ENCODE results near the gene PTPRN2.

Gene PTPRN2

GRCh38 chr7:158489462-158490155 is 98.0 kb downstream of the PTPRN2 start:
- DNase-seq (ENCODE audit: low read depth, low spot score) = no peak

GRCh38 chr7:158488181-158488971 is 99.2 kb downstream of the PTPRN2 start:
- DNase-seq (ENCODE audit: low read depth, low spot score) = no peak

GRCh38 chr7:158487631-158488151 is 99.9 kb downstream of the PTPRN2 start:
- DNase-seq (ENCODE audit: low read depth, low spot score) = no peak

- no peak for DNase-seq (ENCODE audit: low read depth, low spot score)
These were observed 100.7 kb downstream of the PTPRN2 start for GRCh38 chr7:158486919-158487318.

- no peak for DNase-seq (ENCODE audit: low read depth, low spot score)
These were observed 102.7 kb downstream of the PTPRN2 start for GRCh38 chr7:158484801-158485531.

- no peak for DNase-seq (ENCODE audit: low read depth, low spot score)
These were observed 105.1 kb downstream of the PTPRN2 start for GRCh38 chr7:158482480-158482879.

GRCh38 chr7:158479664-158480025 is 108.0 kb downstream of the PTPRN2 start:
- DNase-seq (ENCODE audit: low read depth, low spot score) = no peak

- DNase-seq (ENCODE audit: low read depth, low spot score) = no peak
These were observed 108.5 kb downstream of the PTPRN2 start for GRCh38 chr7:158479021-158479663.

- DNase-seq (ENCODE audit: low read depth, low spot score) = no peak
These were observed 109.8 kb downstream of the PTPRN2 start for GRCh38 chr7:158477866-158478265.

- no peak for DNase-seq (ENCODE audit: low read depth, low spot score)
These were observed 111.2 kb downstream of the PTPRN2 start for GRCh38 chr7:158476331-158476932.

- no peak for DNase-seq (ENCODE audit: low read depth, low spot score)
These were observed 112.0 kb downstream of the PTPRN2 start for GRCh38 chr7:158475679-158476052.

- DNase-seq (ENCODE audit: low read depth, low spot score) = no peak
These were observed 112.5 kb downstream of the PTPRN2 start for GRCh38 chr7:158475036-158475678.

- no peak for DNase-seq (ENCODE audit: low read depth, low spot score)
These were observed 113.1 kb downstream of the PTPRN2 start for GRCh38 chr7:158474488-158474887.

- no peak for DNase-seq (ENCODE audit: low read depth, low spot score)
These were observed 113.7 kb downstream of the PTPRN2 start for GRCh38 chr7:158473946-158474345.

- no peak for DNase-seq (ENCODE audit: low read depth, low spot score)
These were observed 114.4 kb downstream of the PTPRN2 start for GRCh38 chr7:158473221-158473620.

- DNase-seq (ENCODE audit: low read depth, low spot score) = no peak
These were observed 115.0 kb downstream of the PTPRN2 start for GRCh38 chr7:158472596-158472995.

- DNase-seq (ENCODE audit: low read depth, low spot score) = no peak
These were observed 115.9 kb downstream of the PTPRN2 start for GRCh38 chr7:158471716-158472115.

- DNase-seq (ENCODE audit: low read depth, low spot score) = no peak
These were observed 117.3 kb downstream of the PTPRN2 start for GRCh38 chr7:158470336-158470735.

- no peak for DNase-seq (ENCODE audit: low read depth, low spot score)
These were observed 118.1 kb downstream of the PTPRN2 start for GRCh38 chr7:158469396-158470051.

GRCh38 chr7:158468700-158469296 is 118.8 kb downstream of the PTPRN2 start:
- no peak for DNase-seq (ENCODE audit: low read depth, low spot score)

Measured in smooth muscle cell of the brain vasculature (primary cell).